ENCODE data around the gene PTPRO. TPM values are rescaled to one million over a fixed set of nuclear protein-coding genes. Genes with fewer than 3 reads are reported as not detected.

PTPRO gene
- polyA plus RNA-seq, 1 experiment, result 0.10 TPM

DNA sequence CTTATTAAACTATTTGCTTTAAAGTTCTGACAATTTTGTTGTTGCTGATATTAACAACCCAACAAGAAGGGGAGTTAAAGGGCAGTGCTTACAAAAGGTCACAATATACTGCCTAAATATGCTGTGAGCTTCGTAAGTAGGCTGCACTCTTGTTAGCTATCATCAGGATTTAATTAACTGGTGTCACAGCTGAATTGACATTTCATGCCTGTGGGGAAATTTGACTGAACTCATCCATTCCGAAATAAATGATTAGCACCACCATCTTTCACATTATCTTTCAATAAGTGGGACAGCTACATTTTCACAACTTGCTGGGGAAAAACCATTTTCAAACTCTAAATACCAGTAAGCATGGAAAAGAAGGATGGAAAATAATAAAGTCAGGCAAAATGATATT lies 146.6 kb downstream of the PTPRO start:
- H3K9me3 ChIP-seq (ENCODE audit: control insufficient read depth, insufficient read depth, low read length), result no peaks in the 10 kb centered on the region
- POLR2A ChIA-PET, result no interaction called here
- no peak for TF ChIP-seq CTCF (IDR thresholded peaks at IDR 0.05; ENCODE audit: low read depth, low read length)
- DNase-seq (ENCODE audit: low read depth, low spot score), result no peak
- no peak overlapping the region for H3K27ac ChIP-seq (ENCODE audit: low read depth, low read length)
- no peak overlapping the region for H3K4me3 ChIP-seq (ENCODE audit: low read depth, low read length)
- H3K27me3 ChIP-seq (ENCODE audit: control insufficient read depth, insufficient read depth, low read length), result no peaks in the 10 kb centered on the region
- CTCF ChIA-PET, result no interaction called here

DNA sequence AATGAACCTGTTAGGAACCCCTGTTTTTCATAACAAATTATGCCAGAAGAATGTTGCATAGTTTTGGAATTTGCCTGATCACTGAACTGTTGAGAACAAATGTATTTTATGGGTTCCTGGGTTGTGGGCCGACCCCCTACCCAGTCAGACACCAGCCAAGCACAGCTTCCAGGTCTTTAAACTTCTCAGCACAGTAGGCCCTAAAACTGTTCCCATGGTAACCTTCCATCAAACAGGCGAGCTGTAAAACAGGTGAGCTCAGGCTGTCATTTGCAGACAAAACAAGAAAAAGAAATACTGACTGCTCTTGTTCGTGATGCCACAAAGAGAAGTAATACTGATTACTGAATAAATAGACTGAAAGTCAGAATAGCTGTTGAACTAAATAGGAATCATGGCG lies 147.0 kb downstream of the PTPRO start:
- no peak overlapping the region for H3K27ac ChIP-seq (ENCODE audit: low read depth, low read length)
- no peak overlapping the region for H3K4me3 ChIP-seq (ENCODE audit: low read depth, low read length)
- no peaks in the 10 kb centered on the region for H3K9me3 ChIP-seq (ENCODE audit: control insufficient read depth, insufficient read depth, low read length)
- TF ChIP-seq CTCF (IDR thresholded peaks at IDR 0.05; ENCODE audit: low read depth, low read length), result no peak
- ChIA-PET POLR2A (no interaction called here), CTCF (interaction anchor here (0.7 kb wide), 1 partner anchor 175 kb away, joined by 3 read pairs; no protein-coding TSS in a partner anchor)
- no peak for DNase-seq (ENCODE audit: low read depth, low spot score)
- H3K27me3 ChIP-seq (ENCODE audit: control insufficient read depth, insufficient read depth, low read length), result no peaks in the 10 kb centered on the region

- CTCF ChIA-PET, result no interaction called here
- POLR2A ChIA-PET, result no interaction called here
- no peak for DNase-seq (ENCODE audit: low read depth, low spot score)
- no peak overlapping the region for H3K27ac ChIP-seq (ENCODE audit: low read depth, low read length)
- no peaks in the 10 kb centered on the region for H3K27me3 ChIP-seq (ENCODE audit: control insufficient read depth, insufficient read depth, low read length)
- no peak for TF ChIP-seq CTCF (IDR thresholded peaks at IDR 0.05; ENCODE audit: low read depth, low read length)
- H3K4me3 ChIP-seq (ENCODE audit: low read depth, low read length), result no peak overlapping the region
- H3K9me3 ChIP-seq (ENCODE audit: control insufficient read depth, insufficient read depth, low read length), result no peaks in the 10 kb centered on the region
These were observed 149.7 kb downstream of the PTPRO start for GRCh38 chr12:15472036-15472435.

GRCh38 chr12:15474766-15475165 lies 152.5 kb downstream of the PTPRO start:
- Histone ChIP-seq H3K27me3 (ENCODE audit: control insufficient read depth, insufficient read depth, low read length) (no peaks in the 10 kb centered on the region), H3K4me3 (ENCODE audit: low read depth, low read length) (no peak overlapping the region), H3K27ac (ENCODE audit: low read depth, low read length) (no peak overlapping the region), H3K9me3 (ENCODE audit: control insufficient read depth, insufficient read depth, low read length) (no peaks in the 10 kb centered on the region)
- ChIA-PET POLR2A (no interaction called here), CTCF (no interaction called here)
- TF ChIP-seq CTCF (IDR thresholded peaks at IDR 0.05; ENCODE audit: low read depth, low read length), result no peak
- DNase-seq (ENCODE audit: low read depth, low spot score), result no peak

DNA sequence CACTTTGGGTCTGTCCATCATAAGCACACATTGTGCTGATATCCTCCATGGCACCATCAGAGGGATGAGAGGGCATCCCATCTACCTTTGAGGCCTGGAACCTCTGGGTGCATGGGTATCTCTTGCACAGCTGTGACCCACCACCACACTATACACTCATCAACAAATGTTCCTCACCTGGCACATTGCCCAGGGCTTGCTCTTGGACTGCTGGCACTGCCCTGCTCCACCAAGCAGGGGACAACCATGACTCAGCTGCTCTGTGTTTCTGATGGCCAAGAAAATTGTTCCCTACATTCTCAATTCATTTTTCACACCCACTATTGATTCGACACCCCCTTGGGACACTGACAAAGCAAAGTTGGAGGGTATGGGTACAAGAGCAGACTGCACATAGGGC lies 155.5 kb downstream of the PTPRO start:
- H3K9me3 ChIP-seq (ENCODE audit: control insufficient read depth, insufficient read depth, low read length), result no peaks in the 10 kb centered on the region
- POLR2A ChIA-PET, result no interaction called here
- no peak for TF ChIP-seq CTCF (IDR thresholded peaks at IDR 0.05; ENCODE audit: low read depth, low read length)

More for the DNA sequence above, 155.5 kb downstream of the PTPRO start:
- Histone ChIP-seq H3K4me3 (ENCODE audit: low read depth, low read length) (no peak overlapping the region), H3K27me3 (ENCODE audit: control insufficient read depth, insufficient read depth, low read length) (no peaks in the 10 kb centered on the region), H3K27ac (ENCODE audit: low read depth, low read length) (no peak overlapping the region)
- CTCF ChIA-PET, result no interaction called here
- DNase-seq (ENCODE audit: low read depth, low spot score), result no peak

All from AG04450 (cell line).